Osteocyte (in vitro differentiated cells): ENCODE data around the gene APBA2. TPM values are rescaled to one million over a fixed set of nuclear protein-coding genes. Genes with fewer than 3 reads are reported as not detected.
"Not testable (repeated sequence)": the region's sequence is repeated elsewhere in the genome, so short reads cannot be mapped to it uniquely, and the experiment has no call there.

Experiments
- DNase-seq: peaks from one replicate; pipeline ENCODE4 v3.0.0; 2021; ENCODE audit warnings: mixed read lengths; ENCODE audit not compliant: unreplicated experiment; ENCODE audit errors: extremely low spot score
- H3K27ac Mint-ChIP-seq: one replicate; pipeline ENCODE4 v1.8.0; 2021; ENCODE audit warnings: mild to moderate bottlenecking, mixed read lengths; ENCODE audit not compliant: unreplicated experiment
- H3K27me3 Mint-ChIP-seq: one replicate; pipeline ENCODE4 v1.8.0; 2021; ENCODE audit warnings: mixed read lengths; ENCODE audit not compliant: unreplicated experiment
- H3K36me3 Mint-ChIP-seq: one replicate; pipeline ENCODE4 v1.8.0; 2021; ENCODE audit warnings: mixed read lengths; ENCODE audit not compliant: unreplicated experiment
- H3K4me1 Mint-ChIP-seq: one replicate; pipeline ENCODE4 v1.8.0; 2021; ENCODE audit warnings: mixed read lengths; ENCODE audit not compliant: unreplicated experiment
- H3K4me3 Mint-ChIP-seq: one replicate; pipeline ENCODE4 v1.8.0; 2021; ENCODE audit warnings: mild to moderate bottlenecking, moderate library complexity, mixed read lengths; ENCODE audit not compliant: unreplicated experiment
- H3K9me3 Mint-ChIP-seq: one replicate; pipeline ENCODE4 v1.8.0; 2021; ENCODE audit warnings: mixed read lengths; ENCODE audit not compliant: unreplicated experiment
- CTCF ChIP-seq: fragments of 200-600 bp; sonication (generic); IDR thresholded peaks from 2 replicates; pipeline ENCODE4 v1.5.0; 2021; ENCODE audit warnings: antibody characterized with exemption, mild to moderate bottlenecking, moderate library complexity
- total RNA-seq: library from RNA; stranded (reverse); gene quantifications from 2 replicates; pipeline ENCODE4 v1.2.1, GENCODE V29; 2021

Gene APBA2
- total RNA-seq, 1 donor from 2014 or later: 23.5 TPM

- Mint-ChIP-seq H3K9me3 (no peaks in the 10 kb centered on the region), H3K27ac (no peak overlapping the region), H3K36me3 (peaks cover 6% of the 10 kb centered on the region), H3K4me1 (peaks cover 5% of the 10 kb centered on the region), H3K4me3 (no peak overlapping the region), H3K27me3 (no peaks in the 10 kb centered on the region)
- DNase-seq: no peak
- TF ChIP-seq CTCF: no peak
These were observed 215.7 kb downstream of the APBA2 start for GRCh38 chr15:29101491-29101890.

- not testable (repeated sequence) for DNase-seq, H3K27me3 Mint-ChIP-seq, H3K9me3 Mint-ChIP-seq, H3K36me3 Mint-ChIP-seq, H3K4me3 Mint-ChIP-seq, H3K4me1 Mint-ChIP-seq, H3K27ac Mint-ChIP-seq
- peak; percentile 73 for TF ChIP-seq CTCF
These were observed 216.5 kb downstream of the APBA2 start for GRCh38 chr15:29102173-29102794.

- Mint-ChIP-seq H3K4me1 (peaks cover 5% of the 10 kb centered on the region), H3K9me3 (no peaks in the 10 kb centered on the region), H3K36me3 (peaks cover 6% of the 10 kb centered on the region), H3K27ac (no peak overlapping the region), H3K27me3 (no peaks in the 10 kb centered on the region), H3K4me3 (no peak overlapping the region)
- TF ChIP-seq CTCF: no peak
- no peak for DNase-seq
These were observed 217.4 kb downstream of the APBA2 start for GRCh38 chr15:29102911-29103823.

- peaks cover 9% of the 10 kb centered on the region for H3K36me3 Mint-ChIP-seq
- no peaks in the 10 kb centered on the region for H3K9me3 Mint-ChIP-seq
- no peak overlapping the region for H3K27ac Mint-ChIP-seq
- no peaks in the 10 kb centered on the region for H3K27me3 Mint-ChIP-seq
- no peak overlapping the region for H3K4me3 Mint-ChIP-seq
- DNase-seq: peak; percentile 93
- H3K4me1 Mint-ChIP-seq: peaks cover 5% of the 10 kb centered on the region
- TF ChIP-seq CTCF: peak; percentile 95
These were observed 218.2 kb downstream of the APBA2 start for GRCh38 chr15:29103824-29104565.

- Mint-ChIP-seq H3K27ac (no peak overlapping the region), H3K4me1 (peaks cover 5% of the 10 kb centered on the region), H3K4me3 (no peak overlapping the region), H3K36me3 (peaks cover 9% of the 10 kb centered on the region), H3K27me3 (no peaks in the 10 kb centered on the region), H3K9me3 (no peaks in the 10 kb centered on the region)
- no peak for TF ChIP-seq CTCF
- no peak for DNase-seq
These were observed 218.7 kb downstream of the APBA2 start for GRCh38 chr15:29104566-29104880.
